NCI-H2171 treated with DMSO at 0.1 percent for 48 hours (cell line): ENCODE results near the gene CENPQ.

Source experiments
- DNase-seq: peaks from one replicate; lab custom pipeline; 2025; lab: John Stamatoyannopoulos, UW

Gene CENPQ

GRCh38 chr6:49506569-49507111 is 43.5 kb downstream of the CENPQ start:
- no peak for DNase-seq

GRCh38 chr6:49509342-49509741 is 46.2 kb downstream of the CENPQ start:
- DNase-seq, result no peak

DNA sequence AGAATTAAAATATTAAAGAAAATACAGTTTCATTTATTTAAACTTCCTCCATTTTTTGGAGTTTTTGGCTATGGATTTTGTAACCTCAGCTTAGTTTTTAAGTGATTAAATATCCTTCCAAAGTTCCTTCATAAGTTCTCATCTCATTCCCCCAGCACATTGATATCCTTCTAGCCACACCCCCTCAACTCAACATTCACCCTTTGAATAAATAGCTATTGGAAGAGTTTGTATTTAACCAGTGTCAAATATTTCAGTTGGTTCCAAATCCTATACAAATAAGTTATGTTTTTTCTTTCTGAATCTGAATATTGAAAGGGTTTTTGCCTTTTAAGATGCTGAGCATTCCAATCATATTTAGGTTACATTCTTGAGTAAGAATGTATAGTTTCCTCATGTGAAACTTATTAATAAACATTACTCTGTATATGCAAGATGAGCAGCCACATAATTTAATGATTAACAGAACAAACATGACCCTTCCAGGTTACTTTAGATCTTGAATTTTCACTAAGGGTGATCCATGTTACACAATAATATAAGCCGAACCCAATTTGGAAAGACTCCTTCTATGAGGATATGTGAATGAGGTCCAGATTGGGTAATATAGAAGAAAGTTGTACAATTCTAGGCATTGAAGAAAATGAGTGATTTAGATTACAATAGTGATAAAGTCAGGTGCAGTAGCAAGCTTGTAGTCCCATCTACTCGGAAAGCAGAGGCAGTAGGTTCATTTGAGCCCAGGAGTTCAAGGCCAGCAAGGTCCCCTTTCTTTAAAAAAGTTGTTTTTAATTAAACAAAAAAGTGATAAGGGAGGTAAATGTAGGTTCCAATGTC is 50.2 kb downstream of the CENPQ start:
- DNase-seq, result no peak

DNA sequence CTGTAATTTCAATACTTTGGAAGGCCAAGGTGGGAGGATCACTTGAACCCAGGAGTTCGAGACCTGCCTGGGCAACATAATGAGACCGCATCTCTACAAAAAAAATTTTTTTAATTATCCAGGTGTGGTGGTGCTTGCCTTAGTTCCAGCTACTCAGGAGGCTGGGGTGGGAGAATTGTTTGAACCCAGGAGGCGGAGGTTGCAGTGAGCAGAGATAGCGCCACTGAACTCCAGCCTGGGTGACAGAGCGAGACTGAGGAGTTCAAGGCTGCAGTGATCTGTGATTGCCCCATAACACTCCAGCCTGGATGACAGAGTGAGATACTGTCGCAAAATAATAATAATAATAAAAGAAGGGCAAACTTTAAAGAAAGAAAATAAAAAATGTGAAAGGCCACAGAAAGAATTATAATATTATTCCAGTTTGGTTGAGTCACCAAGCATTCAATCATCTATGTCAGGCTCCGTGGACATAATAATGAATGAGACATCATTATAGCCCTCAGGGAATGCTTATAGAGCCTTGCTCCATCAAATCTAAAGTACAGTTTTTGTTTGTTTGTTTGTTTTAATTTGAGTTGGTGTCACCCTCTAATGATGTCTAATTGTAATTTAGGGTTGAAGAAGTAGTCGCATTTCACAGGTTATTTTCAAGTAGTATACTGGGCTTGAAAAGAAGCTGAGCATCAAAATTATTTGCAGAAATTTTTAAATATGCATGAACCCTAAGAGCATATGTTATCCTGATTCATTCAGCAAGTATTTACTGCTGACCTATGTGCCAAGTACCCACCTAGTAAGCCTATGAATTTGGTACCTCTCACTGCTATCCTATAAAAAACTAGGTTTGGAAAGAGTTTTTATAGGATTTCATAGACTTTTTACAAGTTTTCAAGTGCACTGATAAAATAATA is 51.7 kb downstream of the CENPQ start:
- DNase-seq, result no peak

- no peak for DNase-seq
These were observed 52.4 kb downstream of the CENPQ start for GRCh38 chr6:49515485-49516146.

- no peak for DNase-seq
These were observed 53.0 kb downstream of the CENPQ start for GRCh38 chr6:49516147-49516505.

GRCh38 chr6:49517919-49518318 is 54.7 kb downstream of the CENPQ start:
- no peak for DNase-seq

DNA sequence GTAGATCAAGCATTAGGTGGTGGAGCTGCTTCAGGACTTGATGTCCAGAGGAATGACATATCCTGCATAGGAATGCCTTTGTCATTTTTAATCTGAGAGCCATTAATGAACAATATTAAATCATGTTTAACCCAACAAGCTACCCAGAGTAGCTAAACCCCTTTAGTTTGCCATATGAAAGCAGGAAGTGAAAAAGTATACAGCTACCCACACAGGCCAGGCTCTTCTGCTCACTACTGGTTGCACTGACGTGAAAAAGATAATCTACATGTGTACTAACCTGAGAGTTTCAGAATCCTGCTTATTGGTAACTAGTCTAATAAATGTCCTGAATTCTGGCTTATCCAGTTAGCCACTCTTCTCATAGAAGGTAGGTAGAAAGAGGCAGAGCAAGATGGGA is 56.5 kb downstream of the CENPQ start:
- DNase-seq, result no peak

GRCh38 chr6:49522710-49523593 is 59.8 kb downstream of the CENPQ start:
- DNase-seq, result no peak

GRCh38 chr6:49523901-49524300 is 60.7 kb downstream of the CENPQ start:
- no peak for DNase-seq

DNA sequence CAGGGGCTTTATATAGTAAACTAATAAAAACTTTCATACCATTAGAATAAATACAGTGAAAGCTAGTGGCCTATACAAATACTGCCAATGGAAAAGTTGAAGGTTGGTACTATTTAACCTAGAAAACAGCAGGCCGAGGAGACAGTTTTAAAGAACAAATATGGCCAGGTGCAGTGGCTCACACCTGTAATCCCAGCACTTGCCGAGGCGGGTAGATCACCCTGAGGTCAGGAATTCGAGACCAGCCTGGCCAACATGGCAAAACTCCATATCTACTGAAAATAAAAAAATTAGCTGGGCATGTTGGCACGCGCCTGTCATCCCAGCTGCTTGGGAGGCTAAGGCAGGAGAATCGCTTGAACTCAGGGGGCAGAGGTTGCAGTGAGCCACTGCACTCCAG is 61.4 kb downstream of the CENPQ start:
- no peak for DNase-seq

DNA sequence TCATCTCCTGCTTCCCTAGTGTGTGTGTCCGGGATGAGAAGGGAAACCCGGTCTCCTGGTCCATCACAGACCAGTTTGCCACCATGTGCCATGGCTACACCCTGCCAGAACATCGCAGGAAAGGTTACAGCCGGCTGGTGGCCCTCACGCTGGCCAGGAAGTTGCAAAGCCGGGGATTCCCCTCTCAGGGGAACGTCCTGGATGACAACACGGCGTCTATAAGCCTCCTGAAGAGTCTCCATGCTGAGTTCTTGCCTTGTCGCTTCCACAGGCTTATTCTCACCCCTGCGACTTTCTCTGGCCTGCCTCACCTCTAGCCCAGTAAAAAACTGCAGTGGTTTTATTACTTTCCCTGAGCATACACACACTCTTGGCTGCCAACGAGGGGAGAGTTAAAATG is 63.4 kb downstream of the CENPQ start:
- no peak for DNase-seq

DNA sequence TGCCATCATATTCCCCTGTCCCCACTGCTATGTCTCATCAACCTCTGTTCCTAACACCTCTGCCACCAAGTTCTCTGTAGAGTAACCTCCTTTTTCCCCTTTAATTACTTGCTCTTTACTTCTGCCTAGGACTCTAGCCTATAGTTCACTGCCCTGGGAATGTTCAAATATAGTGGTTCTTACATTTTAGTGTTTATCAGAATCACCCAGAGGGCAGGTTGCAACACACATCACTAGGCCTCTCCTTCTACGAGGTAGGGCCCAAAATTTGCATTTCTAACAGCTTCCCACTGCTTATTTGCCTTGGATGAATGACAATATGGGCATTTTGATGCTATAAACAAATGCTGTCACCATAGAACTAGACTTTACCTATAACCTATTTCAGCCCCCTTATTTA is 64.2 kb downstream of the CENPQ start:
- DNase-seq, result no peak

DNA sequence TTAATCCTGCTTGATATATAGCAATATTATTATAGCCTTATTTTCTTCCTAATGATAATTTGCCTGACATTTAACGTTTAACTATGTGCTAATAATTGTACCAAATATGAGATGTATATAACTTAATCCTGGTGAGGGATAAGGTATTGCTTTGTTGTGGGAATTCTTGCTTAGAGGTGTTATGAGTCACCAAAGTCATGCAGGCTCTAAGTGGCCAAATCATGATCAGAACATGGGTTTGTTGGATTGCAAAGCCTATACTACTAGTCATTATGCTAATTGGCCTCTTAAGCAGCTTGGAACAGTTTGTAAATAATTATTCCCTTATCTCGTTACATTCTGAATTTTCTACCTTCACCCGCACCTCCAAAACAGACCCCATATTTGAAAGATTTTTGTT is 65.4 kb downstream of the CENPQ start:
- DNase-seq, result no peak

DNA sequence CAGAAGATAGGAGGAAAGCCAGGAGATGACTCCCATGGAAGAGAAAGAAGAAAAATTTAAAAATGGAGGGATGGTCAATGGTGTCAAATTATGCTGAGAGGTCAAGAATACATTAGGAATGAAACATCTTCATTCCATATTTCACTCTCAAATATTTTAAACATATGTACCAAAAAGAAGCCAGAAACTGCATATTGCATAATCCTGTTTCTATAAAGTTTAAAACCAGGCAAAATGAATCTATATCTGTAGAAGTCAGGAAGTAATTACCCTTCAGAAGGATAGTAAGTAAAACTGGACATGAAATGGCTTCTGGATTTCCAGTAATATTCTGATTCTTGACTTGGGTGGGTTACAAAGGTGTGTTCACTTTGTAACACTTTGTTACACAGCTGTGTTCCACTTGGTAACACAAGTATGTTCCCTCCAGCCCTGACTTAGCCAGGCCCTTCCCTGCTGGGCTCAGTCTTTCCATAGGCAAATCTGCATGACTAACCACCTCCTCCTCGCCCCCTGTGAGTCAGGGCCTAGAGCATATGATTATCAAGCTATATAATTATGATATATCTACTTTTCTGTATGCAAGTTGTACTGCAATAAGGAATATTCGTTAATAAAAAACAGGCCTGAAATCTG is 67.1 kb downstream of the CENPQ start:
- DNase-seq, result no peak

GRCh38 chr6:49531774-49532569 is 68.8 kb downstream of the CENPQ start:
- DNase-seq, result peak; percentile 64

DNA sequence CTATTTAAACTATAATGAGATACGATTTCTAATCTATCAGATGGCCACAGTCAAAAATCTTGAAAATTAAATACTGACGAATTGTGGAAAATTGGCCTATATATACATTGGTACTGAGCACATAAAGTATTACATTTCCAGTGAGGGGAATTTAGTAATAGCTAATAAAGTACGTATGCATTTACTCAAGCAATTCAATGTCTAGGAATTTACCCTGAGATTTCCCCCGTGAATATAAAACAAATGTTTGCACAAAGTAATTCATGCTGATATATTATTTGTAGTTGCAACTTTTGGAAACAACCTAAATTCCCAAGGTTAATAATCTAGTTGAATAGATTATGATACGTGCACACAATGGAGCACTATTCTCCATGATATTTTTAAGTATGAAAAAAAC is 72.6 kb downstream of the CENPQ start:
- DNase-seq, result no peak

GRCh38 chr6:49539102-49539501 is 75.9 kb downstream of the CENPQ start:
- no peak for DNase-seq

GRCh38 chr6:49540614-49541013 is 77.4 kb downstream of the CENPQ start:
- DNase-seq, result no peak

- no peak for DNase-seq
These were observed 78.1 kb downstream of the CENPQ start for GRCh38 chr6:49541210-49541724.
